HepG2 (cell line): ENCODE results near the gene CTSZ. TPM values are rescaled to one million over a fixed set of nuclear protein-coding genes. Genes with fewer than 3 reads are reported as not detected.

Source experiments
- ATAC-seq: fragments of 200-7000 bp; cut with Tn5 transposase; 3 replicates; pipeline ENCODE4 v1.9.1; 2020; ENCODE audit warnings: mild to moderate bottlenecking, moderate library complexity
- BruUV-seq: library from RNA; stranded (reverse); fragments of 400-500 nt; replicated peaks from 2 replicates; lab custom pipeline; 2021; lab: Mats Ljungman, UMichigan
- CTCF ChIA-PET: fragments of 300-600 bp; formaldehyde crosslinking; extraction: SDS; loops from one replicate; lab custom pipeline; 2021; ENCODE audit warnings: low total read pairs, inconsistent platforms, low intra/inter-chr PET ratio; lab: Yijun Ruan, JAX
- POLR2A ChIA-PET: fragments of 350-600 bp; sonication (Branson Sonifier 250); formaldehyde crosslinking; loops from one replicate; lab custom pipeline; 2020; ENCODE audit warnings: antibody characterized with exemption, inconsistent platforms; lab: Yijun Ruan, JAX
- DNase-seq: peaks from one replicate; pipeline ENCODE4 v3.0.0-alpha.2; 2015; ENCODE audit warnings: low spot score
- FAIRE-seq: peaks from 3 replicates; lab custom pipeline; 2011; peaks lifted over from hg19 to GRCh38; lab: Jason Lieb, UNC
- H2AFZ ChIP-seq: one replicate; pipeline ENCODE4 v1.6.1; 2011; ENCODE audit warnings: low read length, inconsistent platforms
- H3K27ac ChIP-seq: fragments of 300-600 bp; 3 replicates; pipeline ENCODE4 v1.8.0; 2011; ENCODE audit warnings: mixed run types, mild to moderate bottlenecking, mixed read lengths, low read length, inconsistent platforms; ENCODE audit not compliant: insufficient read depth; ENCODE audit errors: extremely low read length
- H3K27me3 ChIP-seq, 2 experiments: fragments of 200-600 bp in 1 of 2; 2 replicates in 1 of 2; 3 replicates in 1 of 2; pipeline versions ENCODE4 v1.6.0 to v1.8.0; 2011; ENCODE audit warnings: low read length in 2 of 2, mild to moderate bottlenecking in 2 of 2, moderate library complexity in 2 of 2, inconsistent platforms in 1 of 2; ENCODE audit not compliant: insufficient read depth in 2 of 2, control insufficient read depth in 1 of 2
- H3K36me3 ChIP-seq, 2 experiments: fragments of 200-600 bp in 1 of 2; replicated peaks in 1 of 2; 2 replicates in 1 of 2; 3 replicates in 1 of 2; pipeline versions ENCODE4 v1.5.1 to v1.8.0; 2011; ENCODE audit warnings: low read length in 2 of 2, inconsistent platforms in 1 of 2; ENCODE audit not compliant: insufficient read depth in 2 of 2, control insufficient read depth in 1 of 2
- H3K4me1 ChIP-seq: 2 replicates; pipeline ENCODE4 v1.5.1; 2012; ENCODE audit warnings: low read length, inconsistent platforms; ENCODE audit not compliant: insufficient read depth
- H3K4me2 ChIP-seq: 2 replicates; pipeline ENCODE4 v1.6.0; 2011; ENCODE audit warnings: low read depth, low read length, inconsistent platforms
- H3K4me3 ChIP-seq, 3 experiments: fragments of 200-600 bp in 1 of 3; sonication (generic), shearing (Covaris generic) in 1 of 3; replicated peaks in 1 of 3; 2 replicates each; pipeline ENCODE4 v1.5.1; 2011 to 2016; ENCODE audit warnings: low read length in 3 of 3, inconsistent platforms in 2 of 3, low read depth in 2 of 3, mild to moderate bottlenecking in 2 of 3, control low read depth in 1 of 3, mixed read lengths in 1 of 3; ENCODE audit not compliant: insufficient read depth in 1 of 3
- H3K79me2 ChIP-seq: one replicate; pipeline ENCODE4 v1.6.1; 2011; ENCODE audit warnings: low read length, inconsistent platforms; ENCODE audit not compliant: insufficient read depth
- H3K9ac ChIP-seq: 2 replicates; pipeline ENCODE4 v1.6.0; 2011; ENCODE audit warnings: mild to moderate bottlenecking, low read depth, low read length, inconsistent platforms; ENCODE audit not compliant: insufficient read depth
- H3K9me3 ChIP-seq: 2 replicates; pipeline ENCODE4 v1.5.1; 2012; ENCODE audit warnings: mild to moderate bottlenecking, low read length
- H4K20me1 ChIP-seq: 2 replicates; pipeline ENCODE4 v1.6.0; 2011; ENCODE audit warnings: inconsistent platforms, mild to moderate bottlenecking, low read length, moderate library complexity; ENCODE audit not compliant: insufficient read depth
- AGO2 ChIP-seq: fragments of 200-400 bp; formaldehyde crosslinking; optimal IDR thresholded peaks from 2 replicates; pipeline ENCODE3; 2017; ENCODE audit warnings: mild to moderate bottlenecking, low read depth, low read length, moderate library complexity
- ARID2 ChIP-seq: sonication (generic); formaldehyde crosslinking; IDR thresholded peaks from 2 replicates; pipeline ENCODE4 v1.8.1; 2022; ENCODE audit warnings: mild to moderate bottlenecking, missing genetic modification reagents, borderline replicate concordance
- BRD4 ChIP-seq: sonication (generic); formaldehyde crosslinking; IDR thresholded peaks from 2 replicates; pipeline ENCODE4 v1.4.0; 2020; ENCODE audit warnings: missing genetic modification reagents
- FOXP4 ChIP-seq: sonication (generic); formaldehyde crosslinking; IDR thresholded peaks from 2 replicates; pipeline ENCODE4 v1.4.0; 2020; ENCODE audit warnings: missing genetic modification reagents
- MXD3 ChIP-seq: IDR thresholded peaks from 2 replicates; pipeline ENCODE4 v1.6.1; 2016; ENCODE audit warnings: mild to moderate bottlenecking, missing biosample characterization, missing genetic modification reagents
- NFKB2 ChIP-seq: sonication (generic); formaldehyde crosslinking; IDR thresholded peaks from 2 replicates; pipeline ENCODE4 v1.4.0; 2020; ENCODE audit warnings: missing genetic modification reagents, borderline replicate concordance
- RBFOX2 ChIP-seq: fragments of 200-400 bp; formaldehyde crosslinking; IDR thresholded peaks from 2 replicates; pipeline ENCODE4 v1.6.1; 2017; ENCODE audit warnings: low read depth, mild to moderate bottlenecking, low read length
- SPEN ChIP-seq: sonication (generic); formaldehyde crosslinking; IDR thresholded peaks from 2 replicates; pipeline ENCODE4 v1.5.1; 2020; ENCODE audit warnings: low read depth, mild to moderate bottlenecking, missing genetic modification reagents
- STAG1 ChIP-seq: sonication (generic); formaldehyde crosslinking; IDR thresholded peaks from 2 replicates; pipeline ENCODE4 v1.4.0; 2020; ENCODE audit warnings: missing genetic modification reagents
- ZFP82 ChIP-seq: sonication (generic); formaldehyde crosslinking; IDR thresholded peaks from 2 replicates; pipeline ENCODE4 v1.5.1; 2020; ENCODE audit warnings: mild to moderate bottlenecking, missing genetic modification reagents, borderline replicate concordance
- ZNF260 ChIP-seq: sonication (generic); formaldehyde crosslinking; IDR thresholded peaks from 2 replicates; pipeline ENCODE4 v1.4.0; 2020; ENCODE audit warnings: missing genetic modification reagents, low read depth, mild to moderate bottlenecking, borderline replicate concordance
- ZNF430 ChIP-seq: sonication (generic); formaldehyde crosslinking; IDR thresholded peaks from 2 replicates; pipeline ENCODE4 v1.9.0; 2021; ENCODE audit warnings: mild to moderate bottlenecking, missing genetic modification reagents
- ZNF567 ChIP-seq: sonication (generic); formaldehyde crosslinking; IDR thresholded peaks from 2 replicates; pipeline ENCODE4 v1.8.1; 2023; ENCODE audit warnings: mild to moderate bottlenecking, missing genetic modification reagents, borderline replicate concordance
- ZNF724P ChIP-seq: sonication (generic); formaldehyde crosslinking; IDR thresholded peaks from 2 replicates; pipeline ENCODE4 v1.8.0; 2022; ENCODE audit warnings: missing genetic modification reagents, borderline replicate concordance
- ZNF746 ChIP-seq: sonication (generic); formaldehyde crosslinking; IDR thresholded peaks from 2 replicates; pipeline ENCODE4 v1.8.0; 2022; ENCODE audit warnings: mild to moderate bottlenecking, missing genetic modification reagents
- ZNF883 ChIP-seq: sonication (generic); formaldehyde crosslinking; IDR thresholded peaks from 2 replicates; pipeline ENCODE4 v1.5.1; 2020; ENCODE audit warnings: mild to moderate bottlenecking, missing genetic modification reagents; ENCODE audit errors: not compliant biosample characterization
- whole genome bisulfite sequencing: methylation state at CpG from one replicate; pipeline ENCODE4 v1.1.6; 2017; ENCODE audit warnings: low lambda C conversion rate; 5-methylcytosine and 5-hydroxymethylcytosine counted together
- in situ Hi-C: cut with HindIII; loops from 2 replicates; pipeline ENCODE4 v1.10.0; 2017; ENCODE audit warnings: low pct_unique_long_range_greater_than_20kb; ENCODE audit not compliant: extremely low pct_ligation_motif_present
- intact Hi-C: fragments of 100-400 bp; cut with micrococcal nuclease; formaldehyde crosslinking; loops from one replicate; pipeline ENCODE4 v1.10.0; 2022; ENCODE audit not compliant: unreplicated experiment
- polyA plus RNA-seq, 8 experiments: library from polyadenylated mRNA; depleted of rRNA in 3 of 8; stranded (reverse) in 7 of 8; unstranded in 1 of 8; fragments of >200 nt; fragmentation: Illumina TruSeq in 4 of 8; extraction: Trizol in 4 of 8; gene quantifications; 2 replicates each; pipeline versions ENCODE4 v1.2.1 to v1.2.3, GENCODE V29; 2011 to 2016; ENCODE audit warnings: low read depth in 4 of 8, missing spikeins in 1 of 8, mixed read lengths in 1 of 8; ENCODE audit not compliant: insufficient read depth in 1 of 8
- total RNA-seq, 5 experiments: library from RNA; depleted of rRNA; stranded (reverse); fragments of >200 nt; fragmentation: Illumina TruSeq; extraction: Trizol; gene quantifications; 2 replicates each; pipeline ENCODE4 v1.2.3, GENCODE V29; 2016; ENCODE audit warnings: low read depth in 1 of 5
- TF ChIP-seq, protein P1 (sequence below): sonication (generic); formaldehyde crosslinking; IDR thresholded peaks from 2 replicates; pipeline ENCODE4 v1.4.0; 2020; ENCODE audit warnings: missing genetic modification reagents
- TF ChIP-seq, protein P2 (sequence below): sonication (generic); formaldehyde crosslinking; IDR thresholded peaks from 2 replicates; pipeline ENCODE4 v1.4.0; 2020; ENCODE audit warnings: mild to moderate bottlenecking, missing genetic modification reagents

CTSZ gene
- total and polyA plus RNA-seq, 2 of the 13 experiments (the other 11 are each of a cell fraction or from before 2014, with no cell fraction given) = 0.33 TPM; not detected in 1

GRCh38 chr20:59015411-59015810 lies 8.4 kb upstream of the CTSZ start:
- POLR2A ChIA-PET = interaction anchor here (1.4 to 7.7 kb wide), 4 partner anchors 10 to 19 kb away, joined by 3 to 61 read pairs (median 9); partner anchors contain the start of gene ATP5F1E
- peaks cover 90% of the 10 kb centered on the region for H3K4me1 ChIP-seq
- CTCF ChIA-PET = no interaction called here
- H3K4me3 ChIP-seq = peak overlapping the region in 1 of 3 experiments; percentile 51; a peak in 2 of 6 replicates
- no peaks in the 10 kb centered on the region for H3K9me3 ChIP-seq
- intact Hi-C loops = loop anchor here (5.0 kb wide), 1 partner anchor 33 kb away; the partner anchor contains the start of gene NELFCD
- WGBS = 74% methylated on average over 16 of the region's 16 CpGs
- in situ Hi-C loops = no loop called here
- H3K79me2 ChIP-seq = peaks cover 15% of the 10 kb centered on the region
- ATAC-seq (no peak), DNase-seq (no peak), FAIRE-seq (no peak)
- H2AFZ ChIP-seq = no peak overlapping the region
- BruUV-seq = no TSS peak
- no peaks in the 10 kb centered on the region for H4K20me1 ChIP-seq
- peak overlapping the region; percentile 66 for H3K4me2 ChIP-seq
- no peaks in the 10 kb centered on the region for H3K27me3 ChIP-seq
- H3K27ac ChIP-seq = peak overlapping the region; percentile 42
- peak overlapping the region; percentile 19; the same call in 1 of the 2 replicates for H3K9ac ChIP-seq
- no peaks in the 10 kb centered on the region; a peak in 1 of 5 replicates for H3K36me3 ChIP-seq
- TF ChIP-seq ZNF883 (CRISPR knock-in tag) (peak; percentile 8), STAG1 (no peak), ZNF746 (CRISPR knock-in tag) (no peak), ZNF430 (CRISPR knock-in tag) (0 out of 2 replicates have a peak, but pooled peaks have one; percentile 2), RBFOX2 (peak; percentile 45), ZNF724P (CRISPR knock-in tag) (peak; percentile 4; the same call in 1 of the 2 replicates), AGO2 (peak; percentile 67), ZFP82 (CRISPR knock-in tag) (no peak), MXD3 (peak; percentile 23; the same call in 1 of the 2 replicates), BRD4 (peak; percentile 40; the same call in 1 of the 2 replicates), NFKB2 (no peak; the same call in 1 of the 2 replicates), ZNF260 (CRISPR knock-in tag) (0 out of 2 replicates have a peak, but pooled peaks have one; percentile 26), SPEN (CRISPR knock-in tag) (no peak), ARID2 (CRISPR knock-in tag) (no peak), FOXP4 (CRISPR knock-in tag) (peak; percentile 13; the same call in 1 of the 2 replicates), ZNF567 (CRISPR knock-in tag) (peak; percentile 5; the same call in 1 of the 2 replicates)
- TF ChIP-seq, protein P1, sequence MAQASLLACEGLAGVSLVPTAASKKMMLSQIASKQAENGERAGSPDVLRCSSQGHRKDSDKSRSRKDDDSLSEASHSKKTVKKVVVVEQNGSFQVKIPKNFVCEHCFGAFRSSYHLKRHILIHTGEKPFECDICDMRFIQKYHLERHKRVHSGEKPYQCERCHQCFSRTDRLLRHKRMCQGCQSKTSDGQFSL (CRISPR knock-in tag) = 0 out of 2 replicates have a peak, but pooled peaks have one; percentile 22
- TF ChIP-seq, protein P2, sequence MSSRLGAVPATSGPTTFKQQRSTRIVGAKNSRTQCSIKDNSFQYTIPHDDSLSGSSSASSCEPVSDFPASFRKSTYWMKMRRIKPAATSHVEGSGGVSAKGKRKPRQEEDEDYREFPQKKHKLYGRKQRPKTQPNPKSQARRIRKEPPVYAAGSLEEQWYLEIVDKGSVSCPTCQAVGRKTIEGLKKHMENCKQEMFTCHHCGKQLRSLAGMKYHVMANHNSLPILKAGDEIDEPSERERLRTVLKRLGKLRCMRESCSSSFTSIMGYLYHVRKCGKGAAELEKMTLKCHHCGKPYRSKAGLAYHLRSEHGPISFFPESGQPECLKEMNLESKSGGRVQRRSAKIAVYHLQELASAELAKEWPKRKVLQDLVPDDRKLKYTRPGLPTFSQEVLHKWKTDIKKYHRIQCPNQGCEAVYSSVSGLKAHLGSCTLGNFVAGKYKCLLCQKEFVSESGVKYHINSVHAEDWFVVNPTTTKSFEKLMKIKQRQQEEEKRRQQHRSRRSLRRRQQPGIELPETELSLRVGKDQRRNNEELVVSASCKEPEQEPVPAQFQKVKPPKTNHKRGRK (CRISPR knock-in tag) = 0 out of 2 replicates have a peak, but pooled peaks have one; percentile 69
